K562 (cell line): ENCODE results near the gene SERTAD2. TPM values are rescaled to one million over a fixed set of nuclear protein-coding genes. Genes with fewer than 3 reads are reported as not detected.

Experiments used
- ADNP ChIP-seq: fragments of 200-800 bp; sonication (Bioruptor generic); IDR thresholded peaks from 2 replicates; pipeline ENCODE4 v1.6.1; 2016; ENCODE audit warnings: missing genetic modification characterization, missing compliant biosample characterization
- ARNT ChIP-seq, 2 experiments: fragments of 450-650 bp; IDR thresholded peaks; 2 replicates each; pipeline ENCODE4 v1.6.1; 2016; ENCODE audit warnings: mild to moderate bottlenecking in 1 of 2
- ATF6 ChIP-seq: sonication (generic); formaldehyde crosslinking; IDR thresholded peaks from 2 replicates; pipeline ENCODE4 v1.4.0; 2020; ENCODE audit warnings: mild to moderate bottlenecking, missing genetic modification reagents
- BRCA1 ChIP-seq, 2 experiments: fragments of 450-650 bp in 1 of 2; sonication (generic) in 1 of 2; formaldehyde crosslinking in 1 of 2; IDR thresholded peaks; 2 replicates each; pipeline versions ENCODE4 v1.5.0 to v1.6.1; 2017 to 2020; ENCODE audit warnings: mild to moderate bottlenecking in 1 of 2, missing genetic modification reagents in 1 of 2
- CHD4 ChIP-seq: fragments of 200-600 bp; sonication (generic); IDR thresholded peaks from 3 replicates; pipeline ENCODE4 v1.6.1; 2012; ENCODE audit warnings: low read depth, mild to moderate bottlenecking, mixed read lengths, low read length, inconsistent platforms; ENCODE audit not compliant: insufficient read depth, insufficient replicate concordance, poor library complexity, severe bottlenecking
- CREB3 ChIP-seq: fragments of 450-650 bp; conservative IDR thresholded peaks from 2 replicates; pipeline ENCODE4 v1.6.1; 2016; ENCODE audit warnings: missing genetic modification characterization, low read depth, mild to moderate bottlenecking, missing compliant biosample characterization, moderate library complexity
- E2F3 ChIP-seq: fragments of 250-450 bp; sonication (Bioruptor Pico); IDR thresholded peaks from 2 replicates; pipeline ENCODE4 v1.4.0; 2020; ENCODE audit warnings: mild to moderate bottlenecking
- ETS2 ChIP-seq: IDR thresholded peaks from 2 replicates; pipeline ENCODE4 v1.6.1; 2016; ENCODE audit warnings: borderline replicate concordance, missing genetic modification characterization, mild to moderate bottlenecking, moderate library complexity, missing compliant biosample characterization; ENCODE audit not compliant: poor library complexity, severe bottlenecking
- FIP1L1 ChIP-seq: fragments of 200-400 bp; formaldehyde crosslinking; IDR thresholded peaks from 2 replicates; pipeline ENCODE4 v1.6.1; 2018; ENCODE audit warnings: mild to moderate bottlenecking, low read depth, low read length; ENCODE audit not compliant: poor library complexity, severe bottlenecking
- FOXM1 ChIP-seq, 2 experiments: fragments of 450-650 bp in 1 of 2; sonication (generic) in 1 of 2; formaldehyde crosslinking in 1 of 2; IDR thresholded peaks; 2 replicates each; pipeline versions ENCODE4 v1.6.1 to v1.9.0; 2017 to 2022; ENCODE audit warnings: low read depth in 2 of 2, mild to moderate bottlenecking in 2 of 2, missing genetic modification reagents in 1 of 2, moderate library complexity in 1 of 2
- HES1 ChIP-seq: fragments of 450-650 bp; IDR thresholded peaks from 2 replicates; pipeline ENCODE4 v1.6.1; 2016; ENCODE audit warnings: low read depth, mild to moderate bottlenecking, moderate library complexity
- LEF1 ChIP-seq: fragments of 450-650 bp; IDR thresholded peaks from 2 replicates; pipeline ENCODE4 v1.6.1; 2016; ENCODE audit warnings: mild to moderate bottlenecking
- MAFG ChIP-seq: fragments of 450-650 bp; conservative IDR thresholded peaks from 2 replicates; pipeline ENCODE4 v1.6.1; 2016; ENCODE audit warnings: missing genetic modification characterization, missing compliant biosample characterization
- NBN ChIP-seq: fragments of 450-650 bp; IDR thresholded peaks from 2 replicates; pipeline ENCODE4 v1.6.1; 2016; ENCODE audit warnings: low read depth, mild to moderate bottlenecking
- NR4A1 ChIP-seq, 2 experiments: fragments of 250-450 bp in 1 of 2; fragments of 450-650 bp in 1 of 2; sonication (Bioruptor Pico) in 1 of 2; IDR thresholded peaks; 2 replicates each; pipeline versions ENCODE4 v1.4.0 to v1.6.1; 2016 to 2020; ENCODE audit warnings: mild to moderate bottlenecking in 2 of 2, missing compliant biosample characterization in 1 of 2, missing genetic modification characterization in 1 of 2, moderate library complexity in 1 of 2
- PRPF4 ChIP-seq: fragments of 200-400 bp; formaldehyde crosslinking; IDR thresholded peaks from one replicate; pipeline ENCODE4 v1.6.1; 2017; ENCODE audit warnings: low read length, low read depth, mild to moderate bottlenecking; ENCODE audit not compliant: insufficient read depth, poor library complexity, severe bottlenecking
- SAFB ChIP-seq: fragments of 200-400 bp; formaldehyde crosslinking; IDR thresholded peaks from 2 replicates; pipeline ENCODE4 v1.6.1; 2017; ENCODE audit warnings: low read depth, low read length, borderline replicate concordance
- TAF1 ChIP-seq: IDR thresholded peaks from 2 replicates; pipeline ENCODE4 v1.6.1; 2011; ENCODE audit warnings: mild to moderate bottlenecking, low read length, moderate library complexity; ENCODE audit not compliant: insufficient read depth, control insufficient read depth, severe bottlenecking; ENCODE audit errors: extremely low read depth
- YBX1 ChIP-seq: fragments of 450-650 bp; IDR thresholded peaks from 2 replicates; pipeline ENCODE4 v1.7.1; 2016; ENCODE audit warnings: mild to moderate bottlenecking
- ZFX ChIP-seq: sonication (generic); formaldehyde crosslinking; IDR thresholded peaks from 2 replicates; pipeline ENCODE4 v1.8.0; 2022; ENCODE audit warnings: mild to moderate bottlenecking, missing genetic modification reagents, moderate library complexity
- ZNF133 ChIP-seq: fragments of 250-450 bp; sonication (Bioruptor Pico); IDR thresholded peaks from 2 replicates; pipeline ENCODE4 v1.4.0; 2020; ENCODE audit warnings: mild to moderate bottlenecking
- ZNF140 ChIP-seq: fragments of 250-450 bp; sonication (Bioruptor Pico); IDR thresholded peaks from 2 replicates; pipeline ENCODE4 v1.8.0; 2021; ENCODE audit warnings: moderate library complexity, mild to moderate bottlenecking, inconsistent platforms
- polyA plus RNA-seq, 8 experiments: library from polyadenylated mRNA; depleted of rRNA in 4 of 8; stranded (reverse) in 5 of 8; unstranded in 3 of 8; fragments of >200 nt; fragmentation: Nextera tagmentation in 2 of 8; fragmentation: Illumina TruSeq in 1 of 8; extraction: Ambion mirVana in 2 of 8; extraction: Trizol in 1 of 8; gene quantifications; 2 replicates each; pipeline versions ENCODE4 v1.2.1 to v1.2.3, GENCODE V29; 2011 to 2014; ENCODE audit warnings: inconsistent platforms in 1 of 8, missing spikeins in 1 of 8
- total RNA-seq, 7 experiments: library from RNA; depleted of rRNA in 6 of 7; stranded (reverse); fragments of >200 nt in 6 of 7; fragmentation: Illumina TruSeq in 2 of 7; extraction: Trizol in 2 of 7; gene quantifications; 2 replicates each; pipeline versions ENCODE4 v1.2.1 to v1.2.3, GENCODE V29; 2011 to 2021; ENCODE audit warnings: low replicate concordance in 1 of 7

SERTAD2 gene
- total and polyA plus RNA-seq, 9 of the 15 experiments (the other 6 are each of a cell fraction or from before 2014, with no cell fraction given) = 3.0 to 12.5 (median 6.1) TPM

GRCh38 chr2:64606479-64607363, 47.0 kb downstream of the SERTAD2 start (continued):
- TF ChIP-seq ETS2 (tag) (no peak), ZNF140 (CRISPR knock-in tag) (no peak), NR4A1 (CRISPR knock-in tag; IDR thresholded peaks at IDR 0.05) (no peak), NR4A1 (tag; IDR thresholded peaks at IDR 0.05) (no peak; the same call in 1 of the 2 replicates), LEF1 (no peak), TAF1 (no peak), FOXM1 (IDR thresholded peaks at IDR 0.05; ENCODE audit: low read depth) (no peak), FOXM1 (CRISPR knock-in tag; IDR thresholded peaks at IDR 0.05; ENCODE audit: low read depth) (no peak), ARNT (IDR thresholded peaks at IDR 0.05) (no peak), NBN (no peak), ADNP (tag) (no peak), BRCA1 (IDR thresholded peaks at IDR 0.05) (no peak), BRCA1 (CRISPR knock-in tag; IDR thresholded peaks at IDR 0.05) (no peak), ZFX (CRISPR knock-in tag) (peak; percentile 74), MAFG (no peak), PRPF4 (no peak), CHD4 (no peak), YBX1 (no peak), HES1 (no peak), FIP1L1 (no peak), ZNF133 (no peak), E2F3 (CRISPR knock-in tag) (no peak), CREB3 (no peak), ATF6 (CRISPR knock-in tag) (no peak), SAFB (no peak)
